Measurements from ENCODE around the gene PXYLP1.
"Not testable (repeated sequence)": the region's sequence is repeated elsewhere in the genome, so short reads cannot be mapped to it uniquely, and the experiment has no call there.

PXYLP1 gene

DNA sequence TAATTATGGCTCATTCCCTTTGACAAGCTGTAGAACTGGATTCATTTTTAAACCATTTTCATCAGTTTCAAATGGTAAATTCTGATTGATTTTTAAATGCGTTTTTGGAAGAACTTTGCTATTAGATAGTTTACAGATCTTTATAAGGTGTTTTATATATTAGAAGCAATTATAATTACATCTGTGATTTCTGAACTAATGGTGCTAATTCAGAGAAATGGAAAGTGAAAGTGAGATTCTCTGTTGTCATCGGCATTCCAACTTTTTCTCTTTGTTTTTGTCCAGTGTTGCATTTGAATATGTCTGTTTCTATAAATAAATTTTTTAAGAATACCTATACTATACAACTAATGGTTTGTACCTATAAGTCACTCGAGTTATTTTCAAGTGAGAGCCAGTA lies 62.7 kb downstream of the PXYLP1 start:
- no peak for DNase-seq (ENCODE audit: low read depth)

DNA sequence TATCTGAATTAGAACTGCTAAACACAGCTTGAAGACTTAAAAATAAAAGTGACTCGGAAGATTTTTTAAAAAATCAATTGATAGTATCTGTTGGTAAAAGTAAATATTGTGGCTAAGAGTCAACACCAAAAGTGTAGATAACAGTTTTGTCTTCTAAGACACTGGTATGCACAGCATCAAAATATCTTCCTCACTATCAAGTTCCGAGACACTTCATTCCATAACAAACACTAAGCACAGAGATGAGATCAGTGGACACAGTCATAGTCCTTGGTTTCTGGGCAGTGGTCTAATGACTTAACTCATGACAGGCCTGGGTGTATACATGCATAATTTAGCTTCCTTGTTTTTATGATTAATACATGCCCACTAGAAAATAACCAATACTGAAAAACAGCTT lies 63.2 kb downstream of the PXYLP1 start:
- peak; percentile 55 for DNase-seq (ENCODE audit: low read depth)

DNA sequence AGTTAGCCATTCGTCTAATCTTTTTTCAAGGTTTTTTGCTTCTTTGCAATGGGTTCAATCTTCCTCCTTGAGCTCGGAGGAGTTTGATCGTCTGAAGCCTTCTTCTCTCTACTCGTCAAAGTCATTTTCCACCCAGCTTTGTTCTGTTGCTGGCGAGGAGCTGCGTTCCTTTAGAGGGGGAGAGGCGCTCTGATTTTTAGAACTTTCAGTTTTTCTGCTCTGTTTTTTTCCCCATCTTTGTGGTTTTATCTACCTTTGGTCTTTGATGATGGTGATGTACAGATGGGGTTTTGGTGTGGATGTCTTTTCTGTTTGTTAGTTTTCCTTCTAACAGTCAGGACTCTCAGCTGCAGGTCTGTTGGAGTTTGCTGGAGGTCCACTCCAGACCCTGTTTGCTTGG lies 68.8 kb downstream of the PXYLP1 start:
- not testable (repeated sequence) for DNase-seq (ENCODE audit: low read depth)

DNA sequence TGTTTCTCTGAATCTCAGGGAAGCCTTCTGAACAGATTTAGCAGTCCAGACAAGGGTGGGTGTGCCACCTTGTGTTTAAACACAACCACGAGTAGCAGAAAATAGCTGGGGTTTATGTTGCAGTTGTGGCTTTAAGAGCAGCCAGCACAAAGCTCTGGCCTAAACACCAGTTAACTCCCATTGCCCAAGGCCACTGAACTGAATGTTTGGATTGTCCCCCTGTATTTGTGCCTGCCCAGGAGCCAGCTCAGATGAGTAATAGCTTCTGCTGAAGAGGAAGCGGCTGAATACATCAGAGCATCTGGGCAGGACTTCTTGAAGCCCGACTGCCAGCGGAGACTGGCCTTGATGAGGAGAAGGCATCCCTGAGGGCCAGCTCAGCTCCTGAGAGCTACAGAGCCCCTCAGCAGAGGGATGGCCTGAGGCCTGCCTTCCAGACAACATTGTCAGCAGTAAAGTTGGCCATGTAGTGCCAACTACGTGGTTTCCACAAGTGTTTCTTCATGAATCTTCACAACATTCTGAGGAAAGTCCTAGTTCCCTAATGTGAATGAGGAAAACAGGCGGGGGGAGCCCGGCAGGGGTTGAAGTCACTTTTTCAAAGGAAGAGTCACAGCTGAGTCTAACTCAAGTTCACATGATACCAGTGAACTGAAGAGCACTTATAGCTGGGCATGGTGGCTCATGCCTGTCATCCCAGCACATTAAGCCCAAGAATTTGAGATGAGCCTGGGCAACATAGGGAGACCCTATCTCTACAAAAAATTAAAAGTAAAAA lies 70.9 kb downstream of the PXYLP1 start:
- peak; percentile 62 for DNase-seq (ENCODE audit: low read depth)

DNA sequence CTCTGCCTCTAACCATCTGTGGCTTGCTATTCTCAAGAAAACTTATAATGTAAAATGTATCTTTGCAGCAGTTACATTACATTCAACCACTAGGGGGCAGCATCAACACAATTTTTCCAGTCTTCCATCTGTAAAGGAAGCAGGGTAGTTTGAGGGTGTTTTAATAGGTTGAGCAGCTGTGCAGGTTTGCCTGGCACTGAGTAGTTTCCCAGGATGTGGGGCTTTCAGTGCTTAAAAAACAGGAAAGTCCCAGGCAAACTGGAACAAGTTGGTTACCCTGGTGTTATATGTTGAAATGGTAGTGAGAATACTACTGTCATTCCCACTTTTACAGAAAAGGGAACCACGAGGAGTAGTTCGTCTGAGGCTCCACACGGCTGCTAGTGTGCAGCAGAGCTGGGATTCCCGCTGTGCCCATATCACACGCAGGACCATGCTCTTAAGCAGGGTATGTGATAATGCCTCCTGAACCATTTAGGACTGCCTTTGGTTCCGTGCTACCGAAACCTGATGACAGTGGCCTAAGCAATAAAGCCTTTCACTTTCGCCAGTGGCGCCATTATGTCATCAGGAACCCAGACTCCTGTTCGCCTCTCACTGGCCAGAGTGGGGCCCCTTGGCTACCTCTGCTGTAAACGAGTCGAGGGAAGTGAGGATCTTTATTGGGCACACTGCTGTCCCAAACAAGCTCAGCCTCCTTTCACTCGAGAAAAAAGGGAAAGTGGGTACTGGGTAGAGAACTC lies 72.0 kb downstream of the PXYLP1 start:
- peak; percentile 62 for DNase-seq (ENCODE audit: low read depth)

DNA sequence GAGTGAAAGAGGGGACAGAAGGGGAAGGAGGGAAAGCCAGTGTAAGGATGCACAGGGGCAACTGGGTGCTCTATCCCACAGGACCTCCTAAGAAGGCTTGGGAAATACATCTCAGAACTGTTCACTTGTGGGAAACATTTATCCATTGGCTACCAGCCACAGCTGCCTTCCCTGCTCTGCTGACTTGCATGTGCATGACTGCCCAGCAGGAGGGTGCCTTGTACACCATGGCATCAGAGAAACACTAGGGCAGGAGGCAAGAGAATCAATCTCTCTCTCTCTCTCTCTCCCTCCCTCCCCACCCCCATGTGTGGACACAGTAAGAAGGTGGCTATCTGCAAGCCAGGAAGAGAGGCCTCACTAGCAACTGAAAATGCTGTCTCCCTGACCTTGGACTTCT lies 73.8 kb downstream of the PXYLP1 start:
- peak; percentile 45 for DNase-seq (ENCODE audit: low read depth)

DNA sequence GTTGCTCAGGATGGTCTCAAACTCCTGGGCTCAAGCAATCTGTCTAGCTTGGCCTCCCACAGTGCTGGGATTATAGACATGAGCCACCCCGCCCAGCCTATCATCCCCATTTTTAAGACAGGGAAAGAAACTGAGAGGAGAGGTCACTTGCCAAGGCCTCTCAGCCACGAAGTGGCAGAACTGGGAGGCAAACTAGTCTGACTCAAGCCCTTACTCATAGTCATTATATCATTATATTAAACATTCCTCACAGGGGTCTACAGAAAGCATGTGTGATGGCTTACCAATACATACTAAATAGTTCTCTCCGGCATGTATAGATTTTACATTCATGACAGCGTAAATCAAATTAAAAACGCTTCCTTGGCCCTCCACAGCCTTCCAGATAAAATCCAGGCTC lies 74.7 kb downstream of the PXYLP1 start:
- no peak for DNase-seq (ENCODE audit: low read depth)

DNA sequence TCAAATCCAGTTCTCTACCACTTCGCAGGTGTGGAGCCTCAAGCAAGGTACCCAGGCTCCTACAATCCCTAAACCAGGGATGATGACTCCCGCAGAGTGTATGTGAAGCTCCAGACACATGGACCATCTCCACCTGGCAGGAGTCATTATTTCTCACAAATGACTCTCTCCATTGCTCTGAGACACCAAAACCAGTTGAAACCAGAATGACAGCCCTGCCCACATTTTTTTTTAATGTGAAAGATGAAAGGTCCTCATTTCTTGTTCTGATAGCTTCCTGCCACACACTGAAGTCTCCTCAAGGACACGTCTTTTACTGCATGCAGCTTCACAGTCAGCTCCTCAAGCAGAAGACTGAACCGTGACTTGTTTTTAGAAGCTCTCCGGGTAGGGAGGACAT lies 75.3 kb downstream of the PXYLP1 start:
- no peak for DNase-seq (ENCODE audit: low read depth)

DNA sequence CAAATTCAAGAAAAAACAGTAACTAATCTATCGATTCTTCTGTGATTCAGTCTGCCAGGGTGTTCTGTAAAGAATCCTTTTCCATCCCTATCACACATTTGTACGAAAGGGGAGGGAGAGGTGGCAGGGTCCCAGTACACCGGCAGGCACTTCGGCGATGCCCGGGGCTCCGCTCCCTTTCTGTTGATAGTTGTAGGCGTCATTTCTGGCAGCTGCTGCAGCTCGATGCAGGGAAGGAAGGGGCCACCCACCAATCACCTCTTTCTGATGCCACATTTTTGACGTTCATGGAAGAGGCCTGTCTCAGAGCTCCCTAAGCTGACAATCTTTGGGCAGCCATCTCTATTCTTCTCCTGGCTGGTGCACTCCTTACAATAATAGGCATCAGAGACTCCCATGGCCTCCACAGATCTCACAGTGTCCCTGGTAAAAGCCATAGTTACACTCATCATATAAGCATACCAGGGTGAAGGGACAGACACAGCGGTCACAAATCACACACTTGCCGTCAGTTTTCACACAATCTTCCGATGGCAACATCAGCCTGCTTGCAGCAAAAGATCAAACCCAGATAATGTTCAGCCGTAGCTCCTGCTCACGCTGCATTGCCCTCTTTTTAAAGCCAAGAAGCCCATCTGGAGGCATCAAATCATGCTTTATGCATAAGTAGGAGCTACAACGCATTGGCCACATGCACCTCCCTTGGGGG lies 75.9 kb downstream of the PXYLP1 start:
- DNase-seq (ENCODE audit: low read depth) = no peak

DNA sequence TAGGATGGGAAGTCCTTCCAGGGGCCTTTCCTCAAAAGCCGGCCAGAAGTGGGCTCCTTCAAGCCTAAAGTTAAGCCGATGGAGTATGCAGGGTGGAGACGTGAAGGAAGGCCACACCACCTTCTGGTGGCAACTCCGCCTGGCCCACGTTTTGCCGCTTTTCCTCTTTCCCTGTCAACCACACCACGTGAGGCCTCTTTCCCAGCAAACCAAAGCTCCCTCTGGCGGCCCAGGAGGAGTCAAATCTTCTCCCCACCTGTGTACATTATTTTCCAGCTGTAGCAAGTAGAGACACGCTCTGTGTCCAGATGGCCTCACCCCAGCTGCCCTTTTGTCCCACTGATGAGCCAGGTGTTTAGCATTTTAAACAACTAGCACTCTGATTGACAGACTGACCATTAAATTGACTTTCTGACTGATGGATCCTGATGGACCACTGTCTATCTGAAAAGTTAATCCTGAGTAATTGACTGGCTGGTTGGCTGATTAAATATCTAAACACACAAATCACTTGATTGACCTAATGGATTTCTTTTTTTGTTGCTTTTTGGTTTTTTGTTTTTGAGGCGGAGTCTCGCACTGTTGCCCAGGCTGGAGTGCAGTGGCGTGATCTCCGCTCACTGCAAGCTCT lies 77.1 kb downstream of the PXYLP1 start:
- DNase-seq (ENCODE audit: low read depth) = peak; percentile 22

DNA sequence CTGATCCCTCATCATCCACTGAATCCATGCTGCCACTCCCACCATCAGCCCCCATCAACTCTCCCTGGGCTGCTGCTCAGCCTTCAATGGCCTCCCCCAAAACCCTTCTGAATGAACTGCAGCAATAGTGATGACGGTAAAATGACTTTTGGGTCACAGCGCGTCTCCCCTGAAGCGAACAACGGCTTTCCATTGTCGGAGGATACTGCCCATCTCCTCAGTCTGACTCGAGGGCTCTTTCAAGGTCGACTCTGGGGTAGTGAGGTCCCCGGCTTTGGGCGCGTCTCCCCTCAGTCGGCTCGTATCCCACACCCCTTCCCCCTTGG lies 79.5 kb downstream of the PXYLP1 start:
- no peak for DNase-seq (ENCODE audit: low read depth)

DNA sequence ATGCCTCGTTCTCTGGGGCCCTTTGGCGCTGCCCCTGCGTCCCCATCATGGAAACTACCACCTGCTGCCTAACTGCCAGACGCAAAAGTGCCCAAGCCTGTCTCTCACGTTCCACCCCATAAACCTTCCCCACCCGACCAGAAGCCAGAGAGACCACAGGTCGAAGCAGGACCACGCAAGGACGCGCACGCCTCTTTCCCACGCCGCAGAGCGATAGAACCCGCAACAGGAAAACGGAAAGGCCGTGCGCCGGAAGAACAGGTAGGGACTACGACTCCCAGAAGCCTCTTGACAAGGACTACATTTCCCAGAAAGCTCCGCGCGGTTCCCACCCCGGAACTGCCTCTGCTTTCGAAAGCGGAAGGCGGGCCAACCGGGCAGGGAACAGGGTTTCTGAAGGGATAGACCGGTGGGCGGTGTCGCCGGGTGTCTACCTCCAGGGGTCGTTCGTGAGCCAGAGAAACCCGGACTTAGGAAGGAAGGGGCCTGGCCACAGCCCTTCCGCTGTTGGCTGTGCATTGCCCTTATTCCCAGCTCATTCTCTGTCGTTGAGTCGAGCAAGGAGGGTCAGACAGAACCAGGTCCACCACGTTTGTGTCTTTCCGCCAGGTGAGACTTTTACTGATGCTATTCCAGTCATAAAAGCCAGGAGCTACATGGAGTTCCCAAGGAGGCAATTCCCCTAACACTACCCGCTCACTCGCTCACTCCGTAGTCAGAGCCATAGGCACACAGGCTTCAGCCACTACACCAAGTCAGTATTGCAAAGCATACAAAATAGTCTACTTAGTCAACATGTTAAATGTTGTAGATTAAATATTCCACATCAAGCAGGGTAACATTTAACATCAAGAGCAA lies 80.1 kb downstream of the PXYLP1 start:
- peak; percentile 95 for DNase-seq (ENCODE audit: low read depth)

DNA sequence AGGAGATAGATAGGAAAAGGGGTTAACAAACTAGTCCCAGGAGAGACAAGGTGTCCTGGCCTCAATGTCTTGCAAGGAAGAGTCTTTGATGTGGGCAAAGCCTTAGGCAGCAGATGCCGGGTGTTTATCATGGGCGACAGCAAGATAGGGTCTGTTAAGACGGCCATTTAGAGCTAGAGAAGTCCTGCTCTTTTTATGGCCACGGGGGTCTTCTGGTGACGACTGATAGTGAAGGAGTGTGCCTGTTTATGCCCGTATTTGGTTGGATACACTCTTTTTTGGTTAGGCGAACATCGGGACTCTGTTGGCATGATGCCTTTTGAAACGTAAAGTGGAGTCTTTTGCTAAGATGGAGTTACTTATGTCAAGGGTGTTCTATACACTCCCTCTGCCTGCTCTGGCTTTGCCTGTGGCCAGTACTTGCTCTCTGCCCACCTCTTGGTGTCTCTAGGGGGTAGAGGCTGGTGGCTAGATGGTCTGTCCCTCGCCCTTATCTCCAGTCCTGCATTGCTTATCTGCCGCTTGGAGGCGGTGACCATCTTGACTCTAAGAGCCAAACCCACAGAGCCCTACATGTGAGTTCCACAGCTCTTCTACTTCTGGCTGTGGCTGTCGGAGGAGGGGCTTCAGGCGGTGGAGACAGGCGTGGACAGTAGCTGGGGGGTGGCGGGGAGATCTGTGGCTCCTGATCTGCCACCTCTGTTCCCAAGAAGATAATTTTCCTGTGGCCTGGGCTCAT lies 80.9 kb downstream of the PXYLP1 start:
- DNase-seq (ENCODE audit: low read depth) = no peak

DNA sequence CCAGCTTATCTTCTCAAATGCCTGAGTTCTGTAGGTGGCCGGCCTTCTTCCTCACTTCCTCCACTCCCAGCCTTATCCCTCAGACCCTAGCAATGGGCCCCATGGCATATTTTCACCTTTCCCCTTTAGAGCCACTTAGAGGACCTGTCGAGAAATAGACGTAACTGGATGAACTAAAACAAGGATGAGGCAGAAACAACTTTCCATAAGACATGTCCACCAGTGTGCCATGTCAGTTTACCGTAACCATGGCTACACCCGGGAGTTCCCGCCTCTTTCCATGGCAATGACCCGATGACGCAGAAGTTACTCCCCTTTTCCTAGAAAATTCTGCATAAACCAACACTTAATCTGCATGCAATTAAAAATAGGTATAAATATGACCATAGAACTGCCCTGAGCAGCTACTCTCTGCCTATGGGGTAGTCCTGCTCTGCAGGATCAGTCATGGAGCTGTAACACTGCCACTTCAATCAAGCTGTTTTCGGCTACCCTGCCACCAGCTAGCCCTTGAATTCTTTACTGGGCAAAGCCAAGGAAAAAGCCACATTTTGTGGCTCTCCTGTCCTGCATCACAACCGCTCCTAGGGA lies 81.6 kb downstream of the PXYLP1 start:
- DNase-seq (ENCODE audit: low read depth) = no peak

DNA sequence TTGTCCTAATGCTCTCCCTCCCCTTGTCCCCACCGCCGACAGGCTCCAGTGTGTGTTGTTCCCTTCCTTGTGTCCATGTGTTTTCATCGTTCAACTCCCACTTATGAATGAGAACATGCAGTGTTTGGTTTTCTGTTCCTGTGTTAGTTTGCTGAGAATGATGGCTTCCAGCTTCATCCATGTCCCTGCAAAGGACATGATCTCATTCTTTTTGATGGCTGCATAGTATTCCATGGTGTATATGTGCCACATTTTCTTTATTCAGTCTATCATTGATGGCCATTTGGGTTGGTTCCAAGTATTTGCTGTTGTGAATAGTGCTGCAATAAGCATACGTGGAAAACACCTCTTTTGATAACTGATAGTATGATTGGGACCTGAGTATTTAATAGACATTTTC lies 82.8 kb downstream of the PXYLP1 start:
- DNase-seq (ENCODE audit: low read depth) = not testable (repeated sequence)

DNA sequence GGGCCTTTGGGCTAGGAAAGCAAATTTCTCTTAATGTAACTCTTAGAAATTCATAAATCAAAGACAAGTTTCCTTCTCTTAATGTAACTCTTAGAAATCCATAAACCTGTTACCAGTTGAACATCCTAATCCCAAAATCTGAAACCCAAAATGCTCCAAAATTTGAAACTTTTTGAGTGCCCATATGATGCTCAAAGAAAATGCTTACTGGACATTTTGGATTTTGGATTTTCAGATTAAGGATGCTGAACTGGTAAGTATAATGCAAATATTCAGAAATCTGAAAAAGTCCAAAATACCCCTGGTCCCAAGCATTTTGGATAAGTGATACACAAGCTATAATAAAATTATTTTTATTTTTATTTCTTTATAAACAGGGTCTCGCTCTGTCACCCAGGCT lies 85.2 kb downstream of the PXYLP1 start:
- no peak for DNase-seq (ENCODE audit: low read depth)

DNA sequence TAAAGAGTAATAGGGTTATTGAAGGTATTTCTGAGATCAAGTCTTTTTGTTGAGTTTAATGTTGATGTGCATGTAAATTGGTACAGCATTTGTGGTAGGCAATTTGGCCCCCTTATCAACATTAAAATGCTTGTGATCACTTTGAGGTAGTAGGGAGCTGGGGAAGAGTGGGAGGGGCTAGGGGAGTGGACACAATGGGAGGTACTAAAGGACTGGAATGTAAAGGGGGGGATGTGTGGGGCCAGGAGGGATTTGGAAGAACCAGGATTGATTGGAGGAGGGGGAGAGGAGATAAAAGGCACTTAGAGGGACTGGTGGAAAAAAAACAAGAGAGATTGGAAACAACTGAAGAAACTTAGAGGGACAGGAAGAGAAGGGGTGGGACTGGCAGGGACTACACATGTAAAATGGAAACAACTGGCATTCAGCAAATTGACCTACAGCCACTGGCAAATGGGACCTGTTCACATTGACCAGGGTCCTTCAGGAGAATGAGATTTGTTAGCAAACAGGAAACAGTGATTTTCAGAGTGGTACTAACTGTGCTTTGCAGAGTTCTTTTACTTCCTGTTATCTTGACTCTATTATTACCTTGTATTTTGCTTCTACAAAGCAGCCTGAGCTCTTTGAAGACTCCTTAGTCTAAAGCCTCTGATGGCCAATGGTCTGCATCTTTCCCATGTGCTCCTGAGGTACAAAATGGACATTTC lies 88.9 kb downstream of the PXYLP1 start:
- DNase-seq (ENCODE audit: low read depth) = no peak

DNA sequence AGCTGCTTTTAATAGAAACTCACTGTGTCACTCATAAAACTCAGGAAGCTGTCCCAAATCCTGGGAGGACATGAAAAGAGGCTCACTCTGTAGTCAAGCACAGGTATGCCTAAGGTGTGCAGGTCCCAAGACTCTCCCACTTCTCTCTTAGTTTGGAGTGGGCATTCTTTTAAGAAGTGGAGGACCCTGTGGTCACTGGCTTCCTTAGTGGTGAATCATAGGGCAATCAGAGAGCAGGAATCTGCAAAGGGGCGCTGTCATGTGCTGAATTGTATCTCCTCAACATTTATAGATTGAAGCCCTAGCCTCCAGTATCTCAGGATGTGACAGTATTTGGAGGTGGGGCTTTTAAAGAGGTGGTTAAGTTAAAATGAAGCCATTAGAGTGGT lies 89.5 kb downstream of the PXYLP1 start:
- DNase-seq (ENCODE audit: low read depth) = no peak

DNA sequence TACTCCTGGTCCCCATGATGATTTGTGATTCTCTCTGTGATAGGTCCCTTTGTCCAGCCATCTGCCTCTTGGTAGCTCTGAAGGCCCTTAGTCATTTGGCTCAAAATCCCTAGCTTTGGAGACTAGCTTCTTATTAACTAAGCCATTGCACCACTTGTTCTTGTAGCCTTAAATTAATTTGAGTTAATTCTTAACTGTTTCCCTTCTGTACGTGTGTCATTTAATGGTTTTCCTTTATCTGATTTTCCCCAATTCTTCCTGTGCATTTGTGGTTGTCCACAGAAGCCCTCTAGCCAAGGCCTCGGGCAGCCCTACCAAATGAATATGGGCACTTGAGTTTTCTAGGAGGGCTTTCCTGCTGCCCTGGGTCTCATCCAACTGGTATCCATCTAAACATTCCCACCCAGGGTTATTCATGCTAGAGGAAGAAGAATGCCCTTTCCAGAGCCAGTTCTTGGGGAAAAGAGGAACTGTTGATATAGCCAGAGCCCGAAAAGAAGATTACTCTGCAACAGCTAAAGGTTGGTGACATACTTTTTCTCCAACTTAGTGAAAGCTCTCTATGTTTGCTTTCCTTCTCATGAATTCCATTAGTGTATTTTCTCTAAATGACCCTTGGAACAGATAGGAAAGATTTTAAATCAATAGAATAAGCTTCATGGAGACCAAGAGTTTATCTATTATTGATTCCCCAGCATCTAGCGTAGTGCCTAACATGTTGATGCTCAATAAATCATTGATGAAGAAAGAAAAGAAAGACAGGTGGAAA lies 92.5 kb downstream of the PXYLP1 start:
- DNase-seq (ENCODE audit: low read depth) = no peak
